Gastroesophageal sphincter (tissue), 3 donors: Measurements from ENCODE around the gene FUT2.

ENCODE experiments used
- POLR2A ChIP-seq, 2 donors: fragments of 450-650 bp; IDR thresholded peaks; one replicate each; pipeline ENCODE4 v1.6.1; 2017; ENCODE audit warnings: antibody characterized with exemption in 2 of 2, mild to moderate bottlenecking in 2 of 2, moderate library complexity in 1 of 2
- POLR2AphosphoS5 ChIP-seq: sonication (generic); formaldehyde crosslinking; IDR thresholded peaks from one replicate; pipeline ENCODE4 v1.6.1; 2017; ENCODE audit warnings: antibody characterized with exemption
- TF ChIP-seq, protein P1 (sequence below), 4 experiments: fragments of 200-600 bp in 2 of 4; fragments of 450-650 bp in 2 of 4; sonication (generic) in 1 of 4; IDR thresholded peaks; one replicate each; pipeline ENCODE4 v1.5.1; 2017 to 2019; ENCODE audit warnings: antibody characterized with exemption in 4 of 4, mild to moderate bottlenecking in 2 of 4, moderate library complexity in 2 of 4

DNA sequence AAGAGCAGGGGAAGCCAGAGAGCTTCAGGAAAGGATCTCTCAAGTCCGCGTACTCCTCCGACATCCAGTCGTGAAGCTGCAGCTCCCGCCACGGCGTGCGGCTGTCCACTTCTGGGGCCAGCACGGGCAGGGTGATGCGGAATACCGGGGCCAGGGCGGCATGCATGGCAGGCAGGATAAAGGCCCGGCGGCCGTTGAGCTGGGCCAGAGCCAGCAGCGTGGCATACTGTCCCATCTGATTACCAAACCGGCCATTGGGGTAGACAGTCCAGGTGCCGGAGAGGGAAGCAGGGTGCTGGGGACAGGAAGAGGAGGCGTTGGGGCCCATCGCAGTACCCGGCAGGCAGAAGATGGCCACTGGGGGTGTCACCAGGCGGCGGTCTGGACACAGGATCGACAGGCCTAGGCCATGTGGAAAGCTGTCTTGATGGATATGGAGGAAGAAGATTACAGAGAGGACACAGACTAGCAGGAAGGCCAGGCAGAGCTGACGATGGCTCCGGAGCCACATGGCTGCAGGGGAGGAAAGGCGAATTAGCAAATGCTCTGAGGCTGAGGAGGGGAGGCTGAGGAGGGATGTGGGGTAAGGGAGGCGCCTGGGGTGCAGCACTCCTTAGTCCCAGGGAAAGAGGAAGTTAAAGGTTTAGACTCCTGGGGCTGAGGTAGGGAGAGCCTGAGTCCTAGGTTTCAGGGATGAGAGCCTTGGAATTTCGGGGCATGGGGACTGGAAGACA is 55.2 kb downstream of the FUT2 start:
- TF ChIP-seq, protein P1, sequence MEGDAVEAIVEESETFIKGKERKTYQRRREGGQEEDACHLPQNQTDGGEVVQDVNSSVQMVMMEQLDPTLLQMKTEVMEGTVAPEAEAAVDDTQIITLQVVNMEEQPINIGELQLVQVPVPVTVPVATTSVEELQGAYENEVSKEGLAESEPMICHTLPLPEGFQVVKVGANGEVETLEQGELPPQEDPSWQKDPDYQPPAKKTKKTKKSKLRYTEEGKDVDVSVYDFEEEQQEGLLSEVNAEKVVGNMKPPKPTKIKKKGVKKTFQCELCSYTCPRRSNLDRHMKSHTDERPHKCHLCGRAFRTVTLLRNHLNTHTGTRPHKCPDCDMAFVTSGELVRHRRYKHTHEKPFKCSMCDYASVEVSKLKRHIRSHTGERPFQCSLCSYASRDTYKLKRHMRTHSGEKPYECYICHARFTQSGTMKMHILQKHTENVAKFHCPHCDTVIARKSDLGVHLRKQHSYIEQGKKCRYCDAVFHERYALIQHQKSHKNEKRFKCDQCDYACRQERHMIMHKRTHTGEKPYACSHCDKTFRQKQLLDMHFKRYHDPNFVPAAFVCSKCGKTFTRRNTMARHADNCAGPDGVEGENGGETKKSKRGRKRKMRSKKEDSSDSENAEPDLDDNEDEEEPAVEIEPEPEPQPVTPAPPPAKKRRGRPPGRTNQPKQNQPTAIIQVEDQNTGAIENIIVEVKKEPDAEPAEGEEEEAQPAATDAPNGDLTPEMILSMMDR (IDR thresholded peaks at IDR 0.05), result no peak
- TF ChIP-seq POLR2A (IDR thresholded peaks at IDR 0.05), result no peak
- no peak for TF ChIP-seq POLR2AphosphoS5
